HG02763 (cell line): ENCODE measurements around the gene SPRR3.
"Not testable (repeated sequence)": the region's sequence is repeated elsewhere in the genome, so short reads cannot be mapped to it uniquely, and the experiment has no call there.

Experiments
- ATAC-seq: cut with Tn5 transposase; IDR thresholded peaks from one replicate; pipeline ENCODE4 v1.9.1; 2021; ENCODE audit warnings: mild to moderate bottlenecking, moderate library complexity; ENCODE audit not compliant: unreplicated experiment

The SPRR3 gene

GRCh38 chr1:152982076-152982475 is 19.5 kb upstream of the SPRR3 start:
- no peak for ATAC-seq

DNA sequence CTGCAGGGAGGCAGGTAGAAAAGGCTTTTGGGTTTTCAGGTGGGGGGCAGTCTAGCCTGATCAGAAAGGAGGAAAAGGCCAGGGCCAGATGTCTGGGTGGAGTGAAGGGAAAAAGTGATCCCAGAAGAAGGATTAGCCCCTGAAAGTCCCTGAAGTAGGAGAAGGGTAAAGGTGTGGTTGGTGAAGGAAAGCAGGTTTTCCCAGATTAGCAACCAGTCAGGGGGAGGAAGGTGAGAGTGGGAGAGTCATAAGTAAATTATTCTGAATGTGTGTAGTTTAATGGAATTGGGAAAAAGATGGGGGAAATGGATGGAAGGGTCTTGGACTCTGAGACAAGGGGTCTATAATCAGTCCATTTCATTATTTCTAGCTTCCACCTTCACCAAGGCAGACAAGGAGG is 18.3 kb upstream of the SPRR3 start:
- no peak for ATAC-seq

DNA sequence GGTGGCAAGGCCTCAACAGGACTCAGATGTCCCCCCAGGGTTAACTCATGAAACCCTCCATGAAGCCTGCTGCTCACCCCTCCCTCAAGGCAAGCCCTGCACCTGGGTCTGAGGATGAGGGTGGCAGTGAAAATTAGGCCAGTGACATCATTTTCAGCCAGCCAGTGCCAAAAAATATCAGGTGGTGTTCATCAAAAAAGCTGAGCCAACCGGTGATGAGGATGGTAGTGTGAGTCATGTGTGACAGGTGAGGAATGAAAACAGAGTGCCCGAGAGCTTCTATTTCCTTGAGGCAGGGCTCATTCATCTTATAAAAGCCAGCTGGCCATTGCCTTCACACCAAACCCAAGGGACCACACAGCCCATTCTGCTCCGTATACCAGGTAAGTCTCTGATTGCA is 17.8 kb upstream of the SPRR3 start, which contains the start of gene SPRR1A:
Gene SPRR1A, plus strand, starts transcription at position 339 of the 400 bp plus-strand sequence. CDS start 1,150 bp downstream, outside the sequence.
- no peak for ATAC-seq

DNA sequence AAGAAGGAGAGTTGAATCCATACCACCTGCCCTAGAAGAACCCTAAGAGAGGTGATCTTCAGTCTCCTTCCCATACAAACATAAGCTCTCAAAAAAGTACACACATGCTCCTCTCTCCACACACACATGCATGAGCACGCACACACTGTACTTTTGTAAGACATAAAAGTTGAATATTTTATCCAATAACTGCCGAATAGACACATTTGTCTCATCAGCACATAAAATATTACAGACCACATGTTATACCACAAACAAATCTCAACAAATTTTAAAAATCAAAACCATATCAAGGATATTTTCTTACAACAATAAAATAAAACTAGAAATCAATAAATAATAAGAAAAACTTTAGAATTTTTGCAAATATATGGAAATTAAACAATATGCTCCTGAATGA is 15.0 kb upstream of the SPRR3 start:
- no peak for ATAC-seq

- no peak for ATAC-seq
Measured at GRCh38 chr1:152993186-152993585, 8.4 kb upstream of the SPRR3 start.

DNA sequence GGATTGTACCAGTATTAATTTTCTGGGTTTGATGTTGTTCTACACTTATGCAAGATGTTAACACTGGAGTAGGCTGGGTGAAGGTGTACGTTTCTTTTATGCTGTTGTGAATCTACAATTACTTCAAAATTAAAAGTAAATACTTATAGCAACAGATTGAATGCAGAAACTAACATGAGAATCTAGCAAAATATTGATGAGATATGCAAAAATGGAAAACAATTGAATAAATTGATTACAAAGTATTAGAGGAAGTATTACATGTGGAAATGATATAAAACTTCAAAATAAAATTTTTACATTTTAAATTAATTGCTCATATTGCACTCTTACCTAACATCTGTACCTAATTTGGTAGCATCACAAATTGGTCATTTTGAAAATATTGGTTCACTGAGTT is 5.7 kb upstream of the SPRR3 start:
- ATAC-seq, result no peak

DNA sequence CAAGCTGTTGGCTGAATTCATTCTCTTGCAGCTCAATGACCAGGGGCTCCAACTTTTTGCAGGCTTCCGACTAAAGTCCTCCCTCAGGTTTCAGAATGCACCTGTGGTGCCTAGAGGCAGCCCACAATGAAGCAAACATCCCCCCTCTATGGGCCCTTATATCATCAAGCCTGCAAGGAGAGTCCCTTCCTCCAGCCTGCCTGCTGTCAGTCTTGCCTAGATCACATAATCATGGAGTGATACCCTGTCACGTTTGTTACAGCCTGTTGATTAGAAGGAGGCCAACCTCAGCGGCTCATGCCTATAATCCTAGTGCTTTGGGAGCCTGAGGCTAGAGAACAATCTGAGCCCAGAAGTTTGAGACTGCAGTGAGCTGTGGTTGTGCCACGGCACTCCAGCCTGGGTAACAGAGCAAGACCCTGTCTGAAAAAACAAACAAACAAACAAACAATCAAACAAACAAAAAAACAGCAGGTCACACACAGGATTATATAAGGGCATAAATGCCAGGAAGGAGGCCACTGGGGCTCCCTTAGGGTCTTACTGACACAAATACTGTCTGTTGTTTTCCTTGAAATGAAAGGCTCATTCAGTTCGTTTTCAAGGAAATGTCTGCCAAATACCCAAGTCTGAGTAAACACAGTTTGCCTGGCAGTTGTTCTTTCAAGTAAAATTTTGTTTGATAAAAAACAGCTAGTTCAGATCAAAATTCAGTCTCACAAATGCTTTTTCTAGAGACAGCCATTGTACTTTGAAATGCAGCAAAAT is 4.7 kb upstream of the SPRR3 start:
- no peak for ATAC-seq

- no peak for ATAC-seq
Measured at GRCh38 chr1:152997901-152998300, 3.6 kb upstream of the SPRR3 start.

- no peak for ATAC-seq
Measured at GRCh38 chr1:152998476-152998875, 3.1 kb upstream of the SPRR3 start.

- ATAC-seq, result no peak
Measured at GRCh38 chr1:152999818-153000217, 1.7 kb upstream of the SPRR3 start.

DNA sequence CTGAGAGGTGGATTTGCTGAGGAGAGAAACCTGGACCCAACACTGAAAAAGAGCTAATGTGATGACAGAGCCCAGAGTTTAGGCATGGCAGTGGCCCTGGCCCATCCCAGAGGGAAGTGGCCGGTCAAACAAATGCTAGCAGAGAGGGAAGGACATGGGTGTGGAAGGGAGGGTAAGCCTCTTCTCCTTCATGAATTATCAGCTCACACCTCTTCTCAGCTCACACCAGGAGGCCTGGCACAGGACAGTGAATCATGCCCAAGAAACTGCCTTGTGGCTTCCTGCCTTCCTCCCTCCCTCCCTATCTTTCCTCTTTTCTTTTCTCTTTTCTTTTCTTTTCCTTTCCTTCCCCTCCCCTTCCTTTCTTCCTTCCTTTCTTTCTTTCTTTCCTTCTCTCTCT is 1.3 kb upstream of the SPRR3 start:
- ATAC-seq, result no peak

GRCh38 chr1:153011235-153011758 is 9.7 kb downstream of the SPRR3 start:
- ATAC-seq, result not testable (repeated sequence)

DNA sequence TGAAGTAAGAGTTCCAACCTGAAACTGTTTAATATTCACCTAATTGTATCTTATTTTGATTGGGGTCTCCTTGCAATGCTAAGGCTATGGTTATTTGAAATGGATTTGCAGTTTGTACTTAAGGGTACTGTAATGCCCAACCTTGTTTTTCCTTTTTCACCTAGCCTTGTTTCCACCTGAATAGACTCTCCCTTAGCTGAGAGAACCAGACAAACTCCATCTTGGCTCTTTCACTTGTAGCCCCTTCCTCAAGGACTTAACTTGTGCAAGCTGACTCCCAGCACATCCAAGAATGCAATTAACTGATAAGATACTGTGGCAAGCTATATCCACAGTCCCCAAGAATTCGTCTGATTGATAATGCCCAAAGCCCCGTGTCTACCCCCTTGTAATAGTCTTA is 20.3 kb downstream of the SPRR3 start:
- ATAC-seq, result not testable (repeated sequence)

GRCh38 chr1:153022340-153022739 is 20.8 kb downstream of the SPRR3 start:
- not testable (repeated sequence) for ATAC-seq

- ATAC-seq, result no peak
Measured at GRCh38 chr1:153023109-153023508, 21.6 kb downstream of the SPRR3 start.

- no peak for ATAC-seq
Measured at GRCh38 chr1:153024413-153024812, 22.9 kb downstream of the SPRR3 start.

DNA sequence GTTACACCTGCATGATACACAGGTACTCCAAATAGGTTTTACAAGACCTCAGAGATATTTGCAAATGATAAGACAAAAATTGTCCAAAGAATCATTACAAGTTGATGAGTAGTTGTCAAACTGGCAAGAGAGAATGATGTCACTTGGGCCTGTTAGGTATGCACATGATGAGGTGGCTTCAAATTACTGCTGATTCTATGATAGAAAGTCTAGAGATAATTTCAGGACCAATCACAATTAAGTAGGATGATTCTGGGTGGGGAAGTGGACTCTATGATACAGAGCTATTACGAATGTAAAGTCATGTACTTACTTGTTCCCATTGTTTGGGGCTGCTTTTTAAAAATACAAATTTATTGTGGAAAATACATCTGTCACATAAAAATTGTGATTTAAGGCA is 24.2 kb downstream of the SPRR3 start:
- ATAC-seq, result no peak

GRCh38 chr1:153028766-153029165 is 27.2 kb downstream of the SPRR3 start:
- no peak for ATAC-seq

DNA sequence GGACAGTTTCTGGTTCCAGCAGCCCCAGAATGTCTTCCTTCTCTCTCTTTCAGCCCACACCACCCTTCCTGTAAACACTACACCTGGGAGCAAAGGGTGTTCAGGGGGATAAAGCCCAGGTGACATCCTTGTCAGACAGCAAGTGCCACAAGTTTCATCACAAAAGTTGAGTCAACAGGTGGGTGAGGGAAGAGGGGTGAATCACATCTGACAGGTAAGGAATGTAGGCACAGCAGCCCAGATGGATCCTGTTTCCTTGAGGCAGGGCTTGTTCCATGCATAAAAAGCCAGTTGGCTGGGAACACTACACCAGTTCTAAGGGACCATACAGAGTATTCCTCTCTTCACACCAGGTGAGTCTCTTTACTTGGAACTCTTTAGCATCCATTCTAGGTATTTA is 29.3 kb downstream of the SPRR3 start, which contains the start of gene SPRR1B:
Gene SPRR1B, plus strand, starts transcription at position 309 of the 400 bp plus-strand sequence. CDS start 1,143 bp downstream, outside the sequence.
- ATAC-seq, result no peak

GRCh38 chr1:153032073-153032472 is 30.5 kb downstream of the SPRR3 start:
- ATAC-seq, result no peak

DNA sequence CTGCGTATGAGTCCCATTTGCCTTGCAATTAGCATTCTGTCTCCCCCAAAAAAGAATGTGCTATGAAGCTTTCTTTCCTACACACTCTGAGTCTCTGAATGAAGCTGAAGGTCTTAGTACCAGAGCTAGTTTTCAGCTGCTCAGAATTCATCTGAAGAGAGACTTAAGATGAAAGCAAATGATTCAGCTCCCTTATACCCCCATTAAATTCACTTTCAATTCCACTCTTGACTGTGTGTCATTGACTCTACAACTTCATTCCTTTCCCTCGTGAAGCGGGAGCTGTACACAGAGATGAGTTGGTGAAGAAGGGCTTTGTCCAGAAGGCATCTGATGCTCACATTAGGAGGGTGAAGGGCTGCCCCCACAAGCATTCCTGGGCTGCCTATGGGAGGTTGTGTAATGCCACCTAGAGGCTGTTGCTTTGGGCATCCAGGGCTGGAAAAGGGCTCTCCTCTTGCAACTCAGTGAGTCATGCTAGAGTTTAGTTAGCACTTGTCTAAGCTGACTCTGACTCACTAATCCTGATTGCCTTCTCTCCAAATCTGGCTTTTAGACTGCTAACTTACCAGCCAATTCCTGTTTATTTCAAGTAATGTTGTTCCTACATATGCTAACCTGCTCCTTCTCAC is 31.2 kb downstream of the SPRR3 start:
- no peak for ATAC-seq

GRCh38 chr1:153035211-153035610 is 33.7 kb downstream of the SPRR3 start:
- ATAC-seq, result no peak
